GM23338 (cell line): ENCODE results near the gene MAPK6. TPM values are rescaled to one million over a fixed set of nuclear protein-coding genes. Genes with fewer than 3 reads are reported as not detected.

Experiments used
- ATAC-seq: fragments of 200-7000 bp; cut with Tn5 transposase; 3 replicates; pipeline ENCODE4 v1.9.1; 2020
- DNase-seq: peaks from one replicate; pipeline ENCODE4 v3.0.0-alpha.2; 2015; ENCODE audit warnings: low spot score
- H2AFZ ChIP-seq: fragments of 200-600 bp; sonication (generic); 2 replicates; pipeline ENCODE4 v1.8.0; 2016; ENCODE audit warnings: antibody characterized with exemption, mild to moderate bottlenecking, moderate library complexity
- H3F3A ChIP-seq: fragments of 200-600 bp; sonication (generic); replicated peaks from 2 replicates; pipeline ENCODE4 v1.8.0; 2017; ENCODE audit warnings: antibody characterized with exemption, mixed run types, low read depth
- H3K27ac ChIP-seq: fragments of 200-600 bp; sonication (generic); 2 replicates; pipeline ENCODE4 v1.6.1; 2016; ENCODE audit warnings: low read depth
- H3K27me3 ChIP-seq: fragments of 200-600 bp; sonication (generic); 2 replicates; pipeline ENCODE4 v1.8.0; 2016; ENCODE audit warnings: mild to moderate bottlenecking, mixed run types, moderate library complexity; ENCODE audit not compliant: insufficient read depth
- H3K36me3 ChIP-seq: fragments of 200-600 bp; sonication (generic); 2 replicates; pipeline ENCODE4 v1.8.0; 2016; ENCODE audit warnings: mild to moderate bottlenecking; ENCODE audit not compliant: insufficient read depth
- H3K4me1 ChIP-seq: fragments of 200-600 bp; sonication (generic); 2 replicates; pipeline ENCODE4 v1.8.0; 2016; ENCODE audit warnings: mild to moderate bottlenecking, moderate library complexity; ENCODE audit not compliant: insufficient read depth
- H3K4me2 ChIP-seq: fragments of 200-600 bp; sonication (generic); 2 replicates; pipeline ENCODE4 v1.7.1; 2017; ENCODE audit warnings: mixed run types
- H3K4me3 ChIP-seq: fragments of 200-600 bp; sonication (generic); 2 replicates; pipeline ENCODE4 v1.6.1; 2016; ENCODE audit warnings: mixed run types
- H3K79me2 ChIP-seq: fragments of 200-600 bp; sonication (generic); replicated peaks from 2 replicates; pipeline ENCODE4 v1.8.0; 2017; ENCODE audit warnings: mild to moderate bottlenecking; ENCODE audit not compliant: insufficient read depth
- H3K9me2 ChIP-seq: fragments of 200-600 bp; sonication (generic); 2 replicates; pipeline ENCODE4 v1.8.0; 2017; ENCODE audit not compliant: insufficient read depth
- H4K20me1 ChIP-seq: fragments of 200-600 bp; sonication (generic); replicated peaks from 2 replicates; pipeline ENCODE4 v1.8.0; 2017; ENCODE audit warnings: mild to moderate bottlenecking; ENCODE audit not compliant: insufficient read depth
- H3K27ac Mint-ChIP-seq: 2 replicates; pipeline ENCODE4 v1.8.0; 2020; ENCODE audit warnings: inconsistent platforms, mild to moderate bottlenecking, moderate library complexity, mixed read lengths
- H3K27me3 Mint-ChIP-seq: 3 replicates; pipeline ENCODE4 v1.8.0; 2022; ENCODE audit warnings: low read depth, mild to moderate bottlenecking, moderate library complexity, mixed read lengths, inconsistent platforms; ENCODE audit not compliant: insufficient read depth, poor library complexity
- H3K36me3 Mint-ChIP-seq: 3 replicates; pipeline ENCODE4 v1.8.0; 2021; ENCODE audit warnings: low read depth, mild to moderate bottlenecking, inconsistent platforms, moderate library complexity, mixed read lengths
- H3K4me1 Mint-ChIP-seq: 3 replicates; pipeline ENCODE4 v1.8.0; 2020; ENCODE audit warnings: mild to moderate bottlenecking, inconsistent platforms, mixed read lengths
- H3K4me3 Mint-ChIP-seq: 3 replicates; pipeline ENCODE4 v1.8.0; 2021; ENCODE audit warnings: moderate library complexity, mild to moderate bottlenecking, inconsistent platforms, mixed read lengths
- H3K9me3 Mint-ChIP-seq: 3 replicates; pipeline ENCODE4 v1.8.0; 2020; ENCODE audit warnings: moderate library complexity, mild to moderate bottlenecking, inconsistent platforms, mixed read lengths
- ETS1 ChIP-seq: IDR thresholded peaks from 2 replicates; pipeline ENCODE4 v1.6.1; 2016; ENCODE audit warnings: antibody characterized with exemption
- EZH2phosphoT487 ChIP-seq: fragments of 200-600 bp; sonication (generic); IDR thresholded peaks from one replicate; pipeline ENCODE4 v1.8.1; 2018; ENCODE audit warnings: antibody characterized with exemption; ENCODE audit not compliant: unreplicated experiment
- STAT1 ChIP-seq: IDR thresholded peaks from one replicate; pipeline ENCODE4 v1.6.1; 2016; ENCODE audit warnings: antibody characterized with exemption; ENCODE audit not compliant: unreplicated experiment
- polyA plus RNA-seq: library from polyadenylated mRNA; unstranded; fragments of >200 nt; fragmentation: Nextera tagmentation; extraction: Ambion mirVana; gene quantifications from 2 replicates; pipeline ENCODE4 v1.2.1, GENCODE V29; 2016
- total RNA-seq: library from RNA; depleted of rRNA; stranded (reverse); fragments of >200 nt; shearing (Covaris generic); gene quantifications from 2 replicates; pipeline ENCODE4 v1.2.3, GENCODE V29; 2014
- TF ChIP-seq, protein P1 (sequence below): fragments of 250-450 bp; sonication (Bioruptor Pico); IDR thresholded peaks from 2 replicates; pipeline ENCODE4 v1.5.0; 2020; ENCODE audit warnings: mild to moderate bottlenecking, moderate library complexity

The MAPK6 gene
- total and polyA plus RNA-seq, 2 experiments from 2014 or later, result 40.9 to 92.3 TPM

GRCh38 chr15:51970132-51970817, 48.7 kb upstream of the MAPK6 start (continued):
- TF ChIP-seq, protein P1, sequence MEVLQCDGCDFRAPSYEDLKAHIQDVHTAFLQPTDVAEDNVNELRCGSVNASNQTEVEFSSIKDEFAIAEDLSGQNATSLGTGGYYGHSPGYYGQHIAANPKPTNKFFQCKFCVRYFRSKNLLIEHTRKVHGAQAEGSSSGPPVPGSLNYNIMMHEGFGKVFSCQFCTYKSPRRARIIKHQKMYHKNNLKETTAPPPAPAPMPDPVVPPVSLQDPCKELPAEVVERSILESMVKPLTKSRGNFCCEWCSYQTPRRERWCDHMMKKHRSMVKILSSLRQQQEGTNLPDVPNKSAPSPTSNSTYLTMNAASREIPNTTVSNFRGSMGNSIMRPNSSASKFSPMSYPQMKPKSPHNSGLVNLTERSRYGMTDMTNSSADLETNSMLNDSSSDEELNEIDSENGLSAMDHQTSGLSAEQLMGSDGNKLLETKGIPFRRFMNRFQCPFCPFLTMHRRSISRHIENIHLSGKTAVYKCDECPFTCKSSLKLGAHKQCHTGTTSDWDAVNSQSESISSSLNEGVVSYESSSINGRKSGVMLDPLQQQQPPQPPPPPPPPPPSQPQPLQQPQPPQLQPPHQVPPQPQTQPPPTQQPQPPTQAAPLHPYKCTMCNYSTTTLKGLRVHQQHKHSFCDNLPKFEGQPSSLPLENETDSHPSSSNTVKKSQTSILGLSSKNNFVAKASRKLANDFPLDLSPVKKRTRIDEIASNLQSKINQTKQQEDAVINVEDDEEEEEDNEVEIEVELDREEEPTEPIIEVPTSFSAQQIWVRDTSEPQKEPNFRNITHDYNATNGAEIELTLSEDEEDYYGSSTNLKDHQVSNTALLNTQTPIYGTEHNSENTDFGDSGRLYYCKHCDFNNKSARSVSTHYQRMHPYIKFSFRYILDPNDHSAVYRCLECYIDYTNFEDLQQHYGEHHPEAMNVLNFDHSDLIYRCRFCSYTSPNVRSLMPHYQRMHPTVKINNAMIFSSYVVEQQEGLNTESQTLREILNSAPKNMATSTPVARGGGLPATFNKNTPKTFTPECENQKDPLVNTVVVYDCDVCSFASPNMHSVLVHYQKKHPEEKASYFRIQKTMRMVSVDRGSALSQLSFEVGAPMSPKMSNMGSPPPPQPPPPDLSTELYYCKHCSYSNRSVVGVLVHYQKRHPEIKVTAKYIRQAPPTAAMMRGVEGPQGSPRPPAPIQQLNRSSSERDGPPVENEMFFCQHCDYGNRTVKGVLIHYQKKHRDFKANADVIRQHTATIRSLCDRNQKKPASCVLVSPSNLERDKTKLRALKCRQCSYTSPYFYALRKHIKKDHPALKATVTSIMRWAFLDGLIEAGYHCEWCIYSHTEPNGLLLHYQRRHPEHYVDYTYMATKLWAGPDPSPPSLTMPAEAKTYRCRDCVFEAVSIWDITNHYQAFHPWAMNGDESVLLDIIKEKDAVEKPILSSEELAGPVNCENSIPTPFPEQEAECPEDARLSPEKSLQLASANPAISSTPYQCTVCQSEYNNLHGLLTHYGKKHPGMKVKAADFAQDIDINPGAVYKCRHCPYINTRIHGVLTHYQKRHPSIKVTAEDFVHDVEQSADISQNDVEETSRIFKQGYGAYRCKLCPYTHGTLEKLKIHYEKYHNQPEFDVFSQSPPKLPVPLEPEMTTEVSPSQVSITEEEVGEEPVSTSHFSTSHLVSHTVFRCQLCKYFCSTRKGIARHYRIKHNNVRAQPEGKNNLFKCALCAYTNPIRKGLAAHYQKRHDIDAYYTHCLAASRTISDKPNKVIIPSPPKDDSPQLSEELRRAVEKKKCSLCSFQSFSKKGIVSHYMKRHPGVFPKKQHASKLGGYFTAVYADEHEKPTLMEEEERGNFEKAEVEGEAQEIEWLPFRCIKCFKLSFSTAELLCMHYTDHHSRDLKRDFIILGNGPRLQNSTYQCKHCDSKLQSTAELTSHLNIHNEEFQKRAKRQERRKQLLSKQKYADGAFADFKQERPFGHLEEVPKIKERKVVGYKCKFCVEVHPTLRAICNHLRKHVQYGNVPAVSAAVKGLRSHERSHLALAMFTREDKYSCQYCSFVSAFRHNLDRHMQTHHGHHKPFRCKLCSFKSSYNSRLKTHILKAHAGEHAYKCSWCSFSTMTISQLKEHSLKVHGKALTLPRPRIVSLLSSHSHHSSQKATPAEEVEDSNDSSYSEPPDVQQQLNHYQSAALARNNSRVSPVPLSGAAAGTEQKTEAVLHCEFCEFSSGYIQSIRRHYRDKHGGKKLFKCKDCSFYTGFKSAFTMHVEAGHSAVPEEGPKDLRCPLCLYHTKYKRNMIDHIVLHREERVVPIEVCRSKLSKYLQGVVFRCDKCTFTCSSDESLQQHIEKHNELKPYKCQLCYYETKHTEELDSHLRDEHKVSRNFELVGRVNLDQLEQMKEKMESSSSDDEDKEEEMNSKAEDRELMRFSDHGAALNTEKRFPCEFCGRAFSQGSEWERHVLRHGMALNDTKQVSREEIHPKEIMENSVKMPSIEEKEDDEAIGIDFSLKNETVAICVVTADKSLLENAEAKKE (CRISPR knock-in tag), result no peak
- no peak for TF ChIP-seq STAT1

DNA sequence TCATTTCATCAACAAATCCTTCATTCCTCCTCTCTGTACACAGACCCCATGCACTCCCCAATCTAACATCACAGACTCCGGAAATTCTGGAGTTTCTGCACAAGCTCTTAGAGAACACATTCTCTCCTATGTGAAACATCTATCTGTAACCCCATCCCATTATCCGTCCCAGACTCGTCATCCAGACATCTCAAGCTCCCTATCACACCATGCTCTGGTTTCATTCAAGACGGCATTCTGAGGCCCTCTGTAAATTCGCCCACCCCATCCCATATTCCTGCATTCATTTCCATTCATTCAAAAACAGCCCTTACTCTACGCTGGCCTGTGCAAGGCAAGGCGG, 48.0 kb upstream of the MAPK6 start:
- Histone ChIP-seq H3F3A (no peaks in the 10 kb centered on the region), H2AFZ (peak overlapping the region; percentile 96; the same call in 1 of the 2 replicates), H3K4me3 (peak overlapping the region; percentile 97), H4K20me1 (peaks cover 3% of the 10 kb centered on the region), H3K79me2 (peaks cover 60% of the 10 kb centered on the region), H3K4me2 (peak overlapping the region; percentile 93), H3K4me1 (peaks cover 7% of the 10 kb centered on the region; the same call in 1 of the 2 replicates), H3K9me2 (no peaks in the 10 kb centered on the region), H3K27ac (peak overlapping the region; percentile 75; the same call in 1 of the 2 replicates), H3K27me3 (no peaks in the 10 kb centered on the region), H3K36me3 (no peaks in the 10 kb centered on the region)
- ATAC-seq (no peak), DNase-seq (no peak)
- peaks cover 15% of the 10 kb centered on the region for H3K36me3 Mint-ChIP-seq
- H3K4me1 Mint-ChIP-seq, result peaks cover 2% of the 10 kb centered on the region; the same call in 1 of the 3 replicates
- peak overlapping the region; percentile 93 for H3K27ac Mint-ChIP-seq
- peak overlapping the region; percentile 93 for H3K4me3 Mint-ChIP-seq
- peaks cover 9% of the 10 kb centered on the region for H3K27me3 Mint-ChIP-seq
- TF ChIP-seq, protein P1 (CRISPR knock-in tag), result no peak
- TF ChIP-seq ETS1 (no peak), EZH2phosphoT487 (no peak)
- peaks cover 8% of the 10 kb centered on the region; the same call in 2 of the 3 replicates for H3K9me3 Mint-ChIP-seq
